Activated CD4-positive, alpha-beta memory T cell treated with anti-CD3 and anti-CD28 coated beads, Interleukin-2, amount 10 ng/mL, durations not matched to agents 7 days and 5 days (primary cell): ENCODE measurements around the gene PLGRKT. TPM values are rescaled to one million over a fixed set of nuclear protein-coding genes. Genes with fewer than 3 reads are reported as not detected.
A peak's percentile ranks its signal among the peaks of the same experiment; 100 is the strongest.
"Not testable (repeated sequence)": the region's sequence is repeated elsewhere in the genome, so short reads cannot be mapped to it uniquely, and the experiment has no call there.

ENCODE experiments used
- CTCF ChIA-PET: fragments of 350-600 bp; sonication (Branson Sonifier 250); formaldehyde crosslinking; loops from one replicate; lab custom pipeline; 2021; ENCODE audit warnings: antibody characterized with exemption, inconsistent platforms; lab: Charles Lee
- POLR2A ChIA-PET: fragments of 350-600 bp; sonication (Branson Sonifier 250); formaldehyde crosslinking; loops from one replicate; lab custom pipeline; 2021; ENCODE audit warnings: antibody characterized with exemption; lab: Charles Lee
- DNase-seq: peaks from one replicate; pipeline ENCODE4 v3.0.0-alpha.2; 2020
- H3K27ac Mint-ChIP-seq: one replicate; pipeline ENCODE4 v1.8.0; 2021; ENCODE audit warnings: mild to moderate bottlenecking, mixed read lengths
- H3K27me3 Mint-ChIP-seq: one replicate; pipeline ENCODE4 v1.8.0; 2021; ENCODE audit warnings: mixed read lengths
- H3K36me3 Mint-ChIP-seq: one replicate; pipeline ENCODE4 v1.8.0; 2021; ENCODE audit warnings: low read depth, mixed read lengths
- H3K4me1 Mint-ChIP-seq: one replicate; pipeline ENCODE4 v1.8.0; 2021; ENCODE audit warnings: mixed read lengths
- H3K4me3 Mint-ChIP-seq: one replicate; pipeline ENCODE4 v1.8.0; 2021; ENCODE audit warnings: mild to moderate bottlenecking, mixed read lengths
- H3K9me3 Mint-ChIP-seq: one replicate; pipeline ENCODE4 v1.8.0; 2021; ENCODE audit warnings: mixed read lengths
- total RNA-seq, 2 experiments: library from RNA; stranded (reverse); gene quantifications; one replicate each; pipeline ENCODE4 v1.2.3, GENCODE V29; 2021

Gene PLGRKT
- total RNA-seq, 2 experiments from 2014 or later, result 32.0 TPM

GRCh38 chr9:5449521-5450358 lies 12.0 kb upstream of the PLGRKT start:
- peaks cover 72% of the 10 kb centered on the region for H3K4me1 Mint-ChIP-seq
- H3K9me3 Mint-ChIP-seq, result no peaks in the 10 kb centered on the region

GRCh38 chr9:5448461-5449435 lies 11.0 kb upstream of the PLGRKT start:
- Mint-ChIP-seq H3K27ac (peak overlapping the region; percentile 84), H3K36me3 (no peaks in the 10 kb centered on the region), H3K9me3 (no peaks in the 10 kb centered on the region), H3K4me1 (peaks cover 67% of the 10 kb centered on the region), H3K27me3 (no peaks in the 10 kb centered on the region), H3K4me3 (peak overlapping the region; percentile 95)
- DNase-seq, result no peak
- CTCF ChIA-PET, result interaction anchor here (1.2 to 5.6 kb wide), 11 partner anchors 10 to 689 kb away, joined by 3 to 130 read pairs (median 11); partner anchors contain the start of genes PDCD1LG2 and PLGRKT
- POLR2A ChIA-PET, result interaction anchor here (1.2 to 5.5 kb wide), 11 partner anchors 10 to 966 kb away, joined by 3 to 106 read pairs (median 17); partner anchors contain the start of genes ERMP1, PDCD1LG2, PLGRKT and RIC1

More at GRCh38 chr9:5449521-5450358, 12.0 kb upstream of the PLGRKT start:
- ChIA-PET CTCF (interaction anchor here (0.6 to 5.6 kb wide), 32 partner anchors 10 to 768 kb away, joined by 3 to 130 read pairs (median 4); partner anchors contain the start of genes ERMP1, PDCD1LG2, PLGRKT and RIC1), POLR2A (interaction anchor here (0.8 to 5.5 kb wide), 20 partner anchors 9 to 1923 kb away, joined by 3 to 106 read pairs (median 7); partner anchors contain the start of genes AK3, CDC37L1, ERMP1 and JAK2)
- peak overlapping the region; percentile 84 for H3K27ac Mint-ChIP-seq
- H3K36me3 Mint-ChIP-seq, result no peaks in the 10 kb centered on the region
- no peaks in the 10 kb centered on the region for H3K27me3 Mint-ChIP-seq
- no peak for DNase-seq
- peak overlapping the region; percentile 95 for H3K4me3 Mint-ChIP-seq

- Mint-ChIP-seq H3K27me3 (no peaks in the 10 kb centered on the region), H3K9me3 (no peaks in the 10 kb centered on the region), H3K4me1 (peaks cover 59% of the 10 kb centered on the region), H3K36me3 (no peaks in the 10 kb centered on the region), H3K4me3 (peak overlapping the region; percentile 2), H3K27ac (peak overlapping the region; percentile 66)
- POLR2A ChIA-PET, result interaction anchor here (1.2 to 5.5 kb wide), 3 partner anchors 9 to 152 kb away, joined by 3 to 106 read pairs (median 5); partner anchors contain the start of gene PLGRKT
- no peak for DNase-seq
- CTCF ChIA-PET, result interaction anchor here (1.2 to 5.6 kb wide), 4 partner anchors 9 to 153 kb away, joined by 3 to 130 read pairs (median 24); partner anchors contain the start of gene PLGRKT
Measured at GRCh38 chr9:5448016-5448415, 10.3 kb upstream of the PLGRKT start.

- CTCF ChIA-PET, result interaction anchor here (1.3 to 5.6 kb wide), 3 partner anchors 139 to 154 kb away, joined by 3 to 130 read pairs (median 5); no protein-coding TSS in a partner anchor
- no peaks in the 10 kb centered on the region for H3K27me3 Mint-ChIP-seq
- peaks cover 54% of the 10 kb centered on the region for H3K4me1 Mint-ChIP-seq
- DNase-seq, result no peak
- no peaks in the 10 kb centered on the region for H3K36me3 Mint-ChIP-seq
- POLR2A ChIA-PET, result interaction anchor here (1.0 to 5.5 kb wide), 5 partner anchors 8 to 261 kb away, joined by 3 to 106 read pairs (median 6); partner anchors contain the start of genes PLGRKT and RIC1
- peak overlapping the region; percentile 73 for H3K27ac Mint-ChIP-seq
- H3K9me3 Mint-ChIP-seq, result no peaks in the 10 kb centered on the region
- no peak overlapping the region for H3K4me3 Mint-ChIP-seq
Measured at GRCh38 chr9:5447337-5447736, 9.6 kb upstream of the PLGRKT start.

GRCh38 chr9:5446451-5447236 lies 8.9 kb upstream of the PLGRKT start:
- peaks cover 52% of the 10 kb centered on the region for H3K4me1 Mint-ChIP-seq
- POLR2A ChIA-PET, result interaction anchor here (0.9 to 5.5 kb wide), 7 partner anchors 8 to 260 kb away, joined by 3 to 106 read pairs (median 3); partner anchors contain the start of genes PLGRKT and RIC1
- peak overlapping the region; percentile 73 for H3K27ac Mint-ChIP-seq

GRCh38 chr9:5445886-5446285 lies 8.2 kb upstream of the PLGRKT start:
- H3K4me1 Mint-ChIP-seq, result peaks cover 51% of the 10 kb centered on the region

More at GRCh38 chr9:5446451-5447236, 8.9 kb upstream of the PLGRKT start:
- no peak for DNase-seq
- H3K4me3 Mint-ChIP-seq, result no peak overlapping the region
- H3K9me3 Mint-ChIP-seq, result no peaks in the 10 kb centered on the region
- no peaks in the 10 kb centered on the region for H3K36me3 Mint-ChIP-seq
- H3K27me3 Mint-ChIP-seq, result no peaks in the 10 kb centered on the region
- CTCF ChIA-PET, result interaction anchor here (0.8 to 5.6 kb wide), 4 partner anchors 140 to 260 kb away, joined by 3 to 130 read pairs (median 5); no protein-coding TSS in a partner anchor

GRCh38 chr9:5445096-5445495 lies 7.4 kb upstream of the PLGRKT start:
- CTCF ChIA-PET, H3K27me3 Mint-ChIP-seq, DNase-seq, H3K36me3 Mint-ChIP-seq, POLR2A ChIA-PET, H3K27ac Mint-ChIP-seq, H3K9me3 Mint-ChIP-seq, H3K4me3 Mint-ChIP-seq: not testable (repeated sequence)
- peaks cover 56% of the 10 kb centered on the region for H3K4me1 Mint-ChIP-seq

More at GRCh38 chr9:5445886-5446285, 8.2 kb upstream of the PLGRKT start:
- Mint-ChIP-seq H3K27ac (no peak overlapping the region), H3K27me3 (no peaks in the 10 kb centered on the region), H3K9me3 (no peaks in the 10 kb centered on the region), H3K36me3 (no peaks in the 10 kb centered on the region), H3K4me3 (no peak overlapping the region)
- DNase-seq, result no peak
- ChIA-PET CTCF (interaction anchor here (0.8 to 5.6 kb wide), 4 partner anchors 140 to 259 kb away, joined by 3 to 130 read pairs (median 5); no protein-coding TSS in a partner anchor), POLR2A (interaction anchor here (0.9 to 5.5 kb wide), 6 partner anchors 7 to 183 kb away, joined by 3 to 106 read pairs (median 4); partner anchors contain the start of genes PLGRKT and RIC1)

- Mint-ChIP-seq H3K36me3 (no peaks in the 10 kb centered on the region), H3K27ac (no peak overlapping the region), H3K27me3 (no peaks in the 10 kb centered on the region), H3K4me1 (peaks cover 56% of the 10 kb centered on the region), H3K9me3 (no peaks in the 10 kb centered on the region), H3K4me3 (no peak overlapping the region)
- DNase-seq, result no peak
- ChIA-PET POLR2A (interaction anchor here (1.0 kb wide), 1 partner anchor 257 kb away, joined by 4 read pairs; no protein-coding TSS in a partner anchor), CTCF (interaction anchor here (0.7 to 3.2 kb wide), 5 partner anchors 18 to 684 kb away, joined by 6 to 31 read pairs (median 13); partner anchors contain the start of gene INSL6)
Measured at GRCh38 chr9:5443850-5444249, 6.1 kb upstream of the PLGRKT start.

- Mint-ChIP-seq H3K36me3 (no peaks in the 10 kb centered on the region), H3K4me1 (peaks cover 54% of the 10 kb centered on the region), H3K27ac (no peak overlapping the region), H3K27me3 (no peaks in the 10 kb centered on the region), H3K9me3 (no peaks in the 10 kb centered on the region), H3K4me3 (no peak overlapping the region)
- POLR2A ChIA-PET, result interaction anchor here (1.0 kb wide), 1 partner anchor 649 kb away, joined by 3 read pairs; no protein-coding TSS in a partner anchor
- CTCF ChIA-PET, result interaction anchor here (0.8 to 6.6 kb wide), 12 partner anchors 12 to 683 kb away, joined by 3 to 58 read pairs (median 4); partner anchors contain the start of genes INSL6 and PDCD1LG2
- no peak for DNase-seq
Measured at GRCh38 chr9:5442400-5443011, 4.8 kb upstream of the PLGRKT start.

- POLR2A ChIA-PET, result interaction anchor here (1.5 to 6.3 kb wide), 2 partner anchors 7 to 184 kb away, joined by 5 to 106 read pairs; partner anchors contain the start of gene CD274
- H3K27ac Mint-ChIP-seq, result peak overlapping the region; percentile 29
- H3K4me3 Mint-ChIP-seq, result no peak overlapping the region
- no peak for DNase-seq
- no peaks in the 10 kb centered on the region for H3K27me3 Mint-ChIP-seq
- H3K4me1 Mint-ChIP-seq, result peaks cover 54% of the 10 kb centered on the region
- H3K9me3 Mint-ChIP-seq, result no peaks in the 10 kb centered on the region
- CTCF ChIA-PET, result interaction anchor here (2.9 to 6.6 kb wide), 5 partner anchors 8 to 682 kb away, joined by 12 to 58 read pairs (median 40); partner anchors contain the start of genes CD274 and INSL6
- peaks cover 7% of the 10 kb centered on the region for H3K36me3 Mint-ChIP-seq
Measured at GRCh38 chr9:5441043-5441442, 3.3 kb upstream of the PLGRKT start.
